HEK293 (cell line): ENCODE results near the gene PPP4R2.

Experiments used
- HIC1 ChIP-seq: fragments of 450-650 bp; formaldehyde crosslinking; IDR thresholded peaks from 2 replicates; pipeline ENCODE4 v1.5.1; 2016; ENCODE audit warnings: missing biosample characterization, missing genetic modification characterization
- MYNN ChIP-seq: fragments of 450-650 bp; formaldehyde crosslinking; IDR thresholded peaks from 2 replicates; pipeline ENCODE4 v1.5.1; 2016; ENCODE audit warnings: missing biosample characterization, missing genetic modification characterization, borderline replicate concordance
- RBAK ChIP-seq: fragments of 450-650 bp; formaldehyde crosslinking; IDR thresholded peaks from 2 replicates; pipeline ENCODE4 v1.5.1; 2016; ENCODE audit warnings: missing biosample characterization, missing genetic modification characterization
- YY1 ChIP-seq: fragments of 450-650 bp; formaldehyde crosslinking; IDR thresholded peaks from 2 replicates; pipeline ENCODE4 v1.5.1; 2018; ENCODE audit warnings: missing biosample characterization, missing genetic modification characterization
- ZFP37 ChIP-seq: fragments of 450-650 bp; formaldehyde crosslinking; IDR thresholded peaks from 2 replicates; pipeline ENCODE4 v1.5.1; 2016; ENCODE audit warnings: missing biosample characterization, missing genetic modification characterization
- ZNF19 ChIP-seq: fragments of 450-650 bp; formaldehyde crosslinking; IDR thresholded peaks from 2 replicates; pipeline ENCODE4; 2016; ENCODE audit warnings: missing biosample characterization, missing genetic modification characterization, low read depth
- ZNF221 ChIP-seq: fragments of 450-650 bp; formaldehyde crosslinking; IDR thresholded peaks from 2 replicates; pipeline ENCODE4 v1.5.1; 2017; ENCODE audit warnings: missing biosample characterization, missing genetic modification characterization, borderline replicate concordance
- ZNF433 ChIP-seq: fragments of 450-650 bp; formaldehyde crosslinking; IDR thresholded peaks from 2 replicates; pipeline ENCODE4 v1.5.1; 2016; ENCODE audit warnings: missing biosample characterization, missing genetic modification characterization, low read depth
- ZNF530 ChIP-seq: fragments of 450-650 bp; formaldehyde crosslinking; IDR thresholded peaks from 2 replicates; pipeline ENCODE4 v1.5.1; 2016; ENCODE audit warnings: low read depth, missing biosample characterization, missing genetic modification characterization
- ZNF561 ChIP-seq: fragments of 450-650 bp; IDR thresholded peaks from 2 replicates; pipeline ENCODE4 v1.5.1; 2018; ENCODE audit warnings: missing biosample characterization, missing genetic modification characterization, borderline replicate concordance
- ZNF747 ChIP-seq: fragments of 450-650 bp; formaldehyde crosslinking; IDR thresholded peaks from 2 replicates; pipeline ENCODE4 v1.5.1; 2016; ENCODE audit warnings: missing biosample characterization, missing genetic modification characterization
- TF ChIP-seq, protein P1 (sequence below): fragments of 450-650 bp; formaldehyde crosslinking; IDR thresholded peaks from 2 replicates; pipeline ENCODE4 v1.5.1; 2016; ENCODE audit warnings: missing biosample characterization, missing genetic modification characterization, low read depth

DNA sequence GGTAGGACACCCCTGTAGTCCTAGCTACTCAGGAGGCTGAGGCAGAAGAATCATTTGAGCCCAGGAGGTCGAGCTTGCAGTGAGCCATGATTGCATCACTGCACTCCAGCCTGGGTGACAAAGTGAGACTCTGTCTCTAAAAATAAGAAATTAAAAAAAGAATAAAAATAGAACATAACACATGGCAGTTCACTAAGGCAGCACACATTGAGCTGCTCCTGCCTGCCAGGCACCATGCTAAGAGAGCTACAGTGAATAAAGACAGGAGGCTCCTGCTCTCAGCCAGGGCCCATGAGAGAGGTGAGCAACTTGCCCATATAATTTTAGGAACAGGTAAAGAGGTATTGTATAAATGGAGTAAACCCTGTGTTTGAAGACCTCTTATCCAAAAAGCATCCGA is 119.2 kb downstream of the PPP4R2 start:
- TF ChIP-seq ZNF561 (tag by site-specific recombination) (no peak), ZNF530 (no peak), RBAK (tag by site-specific recombination) (no peak), YY1 (tag by site-specific recombination) (no peak), ZNF19 (tag by site-specific recombination) (no peak), ZFP37 (tag by site-specific recombination) (no peak), ZNF221 (no peak), ZNF747 (tag by site-specific recombination) (no peak), HIC1 (tag by site-specific recombination) (no peak), MYNN (no peak), ZNF433 (no peak)
- TF ChIP-seq, protein P1, sequence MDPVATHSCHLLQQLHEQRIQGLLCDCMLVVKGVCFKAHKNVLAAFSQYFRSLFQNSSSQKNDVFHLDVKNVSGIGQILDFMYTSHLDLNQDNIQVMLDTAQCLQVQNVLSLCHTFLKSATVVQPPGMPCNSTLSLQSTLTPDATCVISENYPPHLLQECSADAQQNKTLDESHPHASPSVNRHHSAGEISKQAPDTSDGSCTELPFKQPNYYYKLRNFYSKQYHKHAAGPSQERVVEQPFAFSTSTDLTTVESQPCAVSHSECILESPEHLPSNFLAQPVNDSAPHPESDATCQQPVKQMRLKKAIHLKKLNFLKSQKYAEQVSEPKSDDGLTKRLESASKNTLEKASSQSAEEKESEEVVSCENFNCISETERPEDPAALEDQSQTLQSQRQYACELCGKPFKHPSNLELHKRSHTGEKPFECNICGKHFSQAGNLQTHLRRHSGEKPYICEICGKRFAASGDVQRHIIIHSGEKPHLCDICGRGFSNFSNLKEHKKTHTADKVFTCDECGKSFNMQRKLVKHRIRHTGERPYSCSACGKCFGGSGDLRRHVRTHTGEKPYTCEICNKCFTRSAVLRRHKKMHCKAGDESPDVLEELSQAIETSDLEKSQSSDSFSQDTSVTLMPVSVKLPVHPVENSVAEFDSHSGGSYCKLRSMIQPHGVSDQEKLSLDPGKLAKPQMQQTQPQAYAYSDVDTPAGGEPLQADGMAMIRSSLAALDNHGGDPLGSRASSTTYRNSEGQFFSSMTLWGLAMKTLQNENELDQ: no peak
